GM19324 (cell line): ENCODE measurements around the gene CDK19.
"Not testable (repeated sequence)": the region's sequence is repeated elsewhere in the genome, so short reads cannot be mapped to it uniquely, and the experiment has no call there.

Experiments
- ATAC-seq: cut with Tn5 transposase; IDR thresholded peaks from one replicate; pipeline ENCODE4 v1.9.1; 2021; ENCODE audit warnings: mild to moderate bottlenecking, moderate library complexity; ENCODE audit not compliant: unreplicated experiment, low FRiP score

The CDK19 gene

GRCh38 chr6:110596354-110596753 lies 218.9 kb downstream of the CDK19 start:
- no peak for ATAC-seq

GRCh38 chr6:110595112-110595511 lies 220.2 kb downstream of the CDK19 start:
- no peak for ATAC-seq

GRCh38 chr6:110593637-110594036 lies 221.6 kb downstream of the CDK19 start:
- no peak for ATAC-seq

GRCh38 chr6:110592765-110593164 lies 222.5 kb downstream of the CDK19 start:
- ATAC-seq: no peak

- no peak for ATAC-seq
Measured at GRCh38 chr6:110590821-110591351, 224.4 kb downstream of the CDK19 start.

- peak; percentile 86 for ATAC-seq
Measured at GRCh38 chr6:110589865-110590513, 225.3 kb downstream of the CDK19 start.

GRCh38 chr6:110587328-110587727 lies 227.9 kb downstream of the CDK19 start:
- ATAC-seq: no peak

- no peak for ATAC-seq
Measured at GRCh38 chr6:110581679-110582078, 233.6 kb downstream of the CDK19 start.

- not testable (repeated sequence) for ATAC-seq
Measured at GRCh38 chr6:110577596-110578167, 237.6 kb downstream of the CDK19 start.

GRCh38 chr6:110575925-110576463 lies 239.3 kb downstream of the CDK19 start:
- no peak for ATAC-seq

- ATAC-seq: no peak
Measured at GRCh38 chr6:110574817-110575216, 240.5 kb downstream of the CDK19 start.

- no peak for ATAC-seq
Measured at GRCh38 chr6:110573537-110573936, 241.7 kb downstream of the CDK19 start.

- ATAC-seq: no peak
Measured at GRCh38 chr6:110573136-110573535, 242.1 kb downstream of the CDK19 start.

- ATAC-seq: no peak
Measured at GRCh38 chr6:110567957-110568696, 247.1 kb downstream of the CDK19 start.

GRCh38 chr6:110566346-110567125 lies 248.7 kb downstream of the CDK19 start:
- no peak for ATAC-seq

- no peak for ATAC-seq
Measured at GRCh38 chr6:110564703-110565421, 250.4 kb downstream of the CDK19 start.

- no peak for ATAC-seq
Measured at GRCh38 chr6:110563711-110564110, 251.6 kb downstream of the CDK19 start.

GRCh38 chr6:110562316-110562915 lies 252.9 kb downstream of the CDK19 start:
- no peak for ATAC-seq

- no peak for ATAC-seq
Measured at GRCh38 chr6:110561696-110562095, 253.6 kb downstream of the CDK19 start.
